WERI-Rb-1 (cell line): ENCODE results near the gene CAPNS1.

ENCODE experiments used
- DNase-seq: peaks from one replicate; pipeline ENCODE4 v3.0.0-alpha.2; 2020
- H3K27ac ChIP-seq: fragments of 250-450 bp; sonication (Bioruptor Pico); 2 replicates; pipeline ENCODE4 v1.5.1; 2020; ENCODE audit warnings: mild to moderate bottlenecking, moderate library complexity
- H3K27me3 ChIP-seq: fragments of 250-450 bp; sonication (Bioruptor Pico); 2 replicates; pipeline ENCODE4 v1.5.1; 2021; ENCODE audit warnings: mild to moderate bottlenecking, low read depth, moderate library complexity; ENCODE audit not compliant: insufficient read depth, severe bottlenecking
- H3K36me3 ChIP-seq: fragments of 250-450 bp; sonication (Bioruptor Pico); 2 replicates; pipeline ENCODE4 v1.5.1; 2020; ENCODE audit warnings: mild to moderate bottlenecking, moderate library complexity
- H3K4me3 ChIP-seq: 2 replicates; pipeline ENCODE4 v1.5.1; 2011; ENCODE audit warnings: low read depth, mild to moderate bottlenecking, control low read depth, low read length
- H3K9me3 ChIP-seq: fragments of 250-450 bp; sonication (Bioruptor Pico); 2 replicates; pipeline ENCODE4 v1.5.1; 2021; ENCODE audit warnings: mild to moderate bottlenecking, moderate library complexity; ENCODE audit not compliant: severe bottlenecking
- TF ChIP-seq, protein P1 (sequence below): IDR thresholded peaks from 2 replicates; pipeline ENCODE4 v1.5.1; 2011; ENCODE audit warnings: low read depth, mild to moderate bottlenecking, control low read depth, inconsistent platforms, low read length

CAPNS1 gene

GRCh38 chr19:36116344-36116637 lies 23.6 kb upstream of the CAPNS1 start:
- Histone ChIP-seq H3K27me3 (no peaks in the 10 kb centered on the region), H3K4me3 (peak overlapping the region; percentile 91), H3K27ac (no peak overlapping the region), H3K9me3 (no peaks in the 10 kb centered on the region), H3K36me3 (peaks cover 59% of the 10 kb centered on the region)
- TF ChIP-seq, protein P1, sequence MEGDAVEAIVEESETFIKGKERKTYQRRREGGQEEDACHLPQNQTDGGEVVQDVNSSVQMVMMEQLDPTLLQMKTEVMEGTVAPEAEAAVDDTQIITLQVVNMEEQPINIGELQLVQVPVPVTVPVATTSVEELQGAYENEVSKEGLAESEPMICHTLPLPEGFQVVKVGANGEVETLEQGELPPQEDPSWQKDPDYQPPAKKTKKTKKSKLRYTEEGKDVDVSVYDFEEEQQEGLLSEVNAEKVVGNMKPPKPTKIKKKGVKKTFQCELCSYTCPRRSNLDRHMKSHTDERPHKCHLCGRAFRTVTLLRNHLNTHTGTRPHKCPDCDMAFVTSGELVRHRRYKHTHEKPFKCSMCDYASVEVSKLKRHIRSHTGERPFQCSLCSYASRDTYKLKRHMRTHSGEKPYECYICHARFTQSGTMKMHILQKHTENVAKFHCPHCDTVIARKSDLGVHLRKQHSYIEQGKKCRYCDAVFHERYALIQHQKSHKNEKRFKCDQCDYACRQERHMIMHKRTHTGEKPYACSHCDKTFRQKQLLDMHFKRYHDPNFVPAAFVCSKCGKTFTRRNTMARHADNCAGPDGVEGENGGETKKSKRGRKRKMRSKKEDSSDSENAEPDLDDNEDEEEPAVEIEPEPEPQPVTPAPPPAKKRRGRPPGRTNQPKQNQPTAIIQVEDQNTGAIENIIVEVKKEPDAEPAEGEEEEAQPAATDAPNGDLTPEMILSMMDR = no peak
- DNase-seq = no peak

- DNase-seq = no peak
- Histone ChIP-seq H3K4me3 (no peak overlapping the region), H3K36me3 (peaks cover 45% of the 10 kb centered on the region), H3K9me3 (no peaks in the 10 kb centered on the region), H3K27me3 (no peaks in the 10 kb centered on the region), H3K27ac (no peak overlapping the region)
- TF ChIP-seq, protein P1 = no peak
Observed at GRCh38 chr19:36120092-36120983, 19.5 kb upstream of the CAPNS1 start.

GRCh38 chr19:36120984-36121358 lies 18.9 kb upstream of the CAPNS1 start:
- Histone ChIP-seq H3K27ac (no peak overlapping the region), H3K36me3 (peaks cover 51% of the 10 kb centered on the region), H3K27me3 (no peaks in the 10 kb centered on the region), H3K4me3 (no peak overlapping the region), H3K9me3 (no peaks in the 10 kb centered on the region)
- DNase-seq = no peak
- TF ChIP-seq, protein P1 = no peak

GRCh38 chr19:36121486-36122124 lies 18.3 kb upstream of the CAPNS1 start:
- TF ChIP-seq, protein P1 = no peak
- Histone ChIP-seq H3K36me3 (peaks cover 46% of the 10 kb centered on the region), H3K27me3 (no peaks in the 10 kb centered on the region), H3K27ac (no peak overlapping the region), H3K4me3 (no peak overlapping the region), H3K9me3 (no peaks in the 10 kb centered on the region)
- DNase-seq = no peak

DNA sequence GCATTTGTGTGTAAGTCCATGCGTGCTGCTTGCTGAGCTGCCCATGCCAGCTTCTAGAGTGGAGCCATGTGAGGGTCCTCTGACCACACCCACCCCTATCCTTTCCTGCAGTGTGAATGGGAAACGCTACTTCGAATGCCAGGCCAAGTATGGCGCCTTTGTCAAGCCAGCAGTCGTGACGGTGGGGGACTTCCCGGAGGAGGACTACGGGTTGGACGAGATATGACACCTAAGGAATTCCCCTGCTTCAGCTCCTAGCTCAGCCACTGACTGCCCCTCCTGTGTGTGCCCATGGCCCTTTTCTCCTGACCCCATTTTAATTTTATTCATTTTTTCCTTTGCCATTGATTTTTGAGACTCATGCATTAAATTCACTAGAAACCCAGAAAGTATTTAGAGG lies 14.3 kb upstream of the CAPNS1 start:
- Histone ChIP-seq H3K9me3 (no peaks in the 10 kb centered on the region), H3K27ac (no peak overlapping the region), H3K36me3 (peaks cover 20% of the 10 kb centered on the region), H3K4me3 (no peak overlapping the region), H3K27me3 (no peaks in the 10 kb centered on the region)
- TF ChIP-seq, protein P1 = no peak
- DNase-seq = no peak
